Left cardiac atrium (tissue), 4 donors: ENCODE data around the gene IL17REL. TPM values are rescaled to one million over a fixed set of nuclear protein-coding genes. Genes with fewer than 3 reads are reported as not detected.
"Not testable (repeated sequence)": the region's sequence is repeated elsewhere in the genome, so short reads cannot be mapped to it uniquely, and the experiment has no call there.

Experiments used
- ATAC-seq, 2 donors: fragments of 200-7000 bp; cut with Tn5 transposase; one replicate each; pipeline ENCODE4 v1.9.1; 2020; ENCODE audit warnings: mild to moderate bottlenecking in 2 of 2, moderate library complexity in 2 of 2
- DNase-seq: peaks from one replicate; pipeline ENCODE4 v3.0.0-alpha.2; 2020
- intact Hi-C, 2 donors: fragments of 100-400 bp; cut with DNase I; formaldehyde crosslinking; loops; one replicate each; pipeline versions ENCODE4 v1.14.1 to v1.15.1; 2022 to 2023
- total RNA-seq, 2 donors: library from RNA; stranded (reverse); fragmentation: NEBNext Ultra II Directional; extraction: Animal tissue kit (Norgen Biotek cat#: 25700); gene quantifications; one replicate each; pipeline ENCODE4 v1.2.1, GENCODE V29; 2021
- donor health status: DM: no; HTN: yes; CAD: no.
- donor health status: DM: no; HTN: yes; CAD: no; lungs with severe emphysema.
- donor health status: DM: yes; HTN: yes; CAD: no.
- donor health status: Dilated cardiomyopathy.

IL17REL gene
- total RNA-seq, 2 donors from 2014 or later, result not detected

- DNase-seq, result no peak
- intact Hi-C loops, result no loop called here
- no peak for ATAC-seq
Measured at GRCh38 chr22:49996119-49996517, 16.4 kb downstream of the IL17REL start.

GRCh38 chr22:49995361-49996118 lies 17.0 kb downstream of the IL17REL start:
- ATAC-seq, result no peak

GRCh38 chr22:49995041-49995360 lies 17.6 kb downstream of the IL17REL start:
- ATAC-seq (no peak), DNase-seq (no peak)
- intact Hi-C loops, result no loop called here

More at GRCh38 chr22:49995361-49996118, 17.0 kb downstream of the IL17REL start:
- DNase-seq, result no peak
- intact Hi-C loops, result no loop called here

- DNase-seq (no peak), ATAC-seq (no peak)
- intact Hi-C loops, result loop anchor here in 1 of 2 donors (5.0 kb wide), 1 partner anchor 62 kb away; no protein-coding TSS in a partner anchor
Measured at GRCh38 chr22:49994361-49995040, 18.1 kb downstream of the IL17REL start.

- DNase-seq, result no peak
- intact Hi-C loops, result loop anchor here (1.0 to 5.0 kb wide), 2 partner anchors 62 to 63 kb away; no protein-coding TSS in a partner anchor
- no peak for ATAC-seq
Measured at GRCh38 chr22:49993649-49994360, 18.8 kb downstream of the IL17REL start.

GRCh38 chr22:49992921-49993648 lies 19.5 kb downstream of the IL17REL start:
- peak; percentile 71 to 82 for ATAC-seq
- intact Hi-C loops, result loop anchor here (1.0 to 5.0 kb wide), 2 partner anchors 61 to 62 kb away; no protein-coding TSS in a partner anchor
- peak; percentile 74 for DNase-seq

- ATAC-seq (no peak), DNase-seq (no peak)
- intact Hi-C loops, result loop anchor here in 1 of 2 donors (5.0 kb wide), 1 partner anchor 60 kb away; no protein-coding TSS in a partner anchor
Measured at GRCh38 chr22:49991907-49992533, 20.5 kb downstream of the IL17REL start.

GRCh38 chr22:49991167-49991566 lies 21.4 kb downstream of the IL17REL start:
- intact Hi-C loops, result loop anchor here in 1 of 2 donors (5.0 kb wide), 1 partner anchor 59 kb away; no protein-coding TSS in a partner anchor
- ATAC-seq (no peak), DNase-seq (no peak)

- intact Hi-C loops, result loop anchor here in 1 of 2 donors (5.0 kb wide), 1 partner anchor 58 kb away; no protein-coding TSS in a partner anchor
- not testable (repeated sequence) for DNase-seq, ATAC-seq
Measured at GRCh38 chr22:49989826-49990225, 22.7 kb downstream of the IL17REL start.

- intact Hi-C loops, result no loop called here
- ATAC-seq, result no peak
- no peak for DNase-seq
Measured at GRCh38 chr22:49986325-49986724, 26.2 kb downstream of the IL17REL start.

GRCh38 chr22:49983148-49984042 lies 29.2 kb downstream of the IL17REL start:
- peak; percentile 41 to 60 for ATAC-seq
- intact Hi-C loops, result no loop called here
- no peak for DNase-seq

- DNase-seq, intact Hi-C loops, ATAC-seq: not testable (repeated sequence)
Measured at GRCh38 chr22:49981799-49982198, 30.8 kb downstream of the IL17REL start.

- intact Hi-C loops, result no loop called here
- peak; percentile 38 for DNase-seq
- ATAC-seq, result peak; percentile 40 to 43
Measured at GRCh38 chr22:49979587-49980264, 32.8 kb downstream of the IL17REL start.

GRCh38 chr22:49977578-49977977 lies 35.0 kb downstream of the IL17REL start:
- intact Hi-C loops, result no loop called here
- DNase-seq, result no peak
- no peak for ATAC-seq

- ATAC-seq (no peak), DNase-seq (no peak)
Measured at GRCh38 chr22:49976439-49977175, 36.0 kb downstream of the IL17REL start.

More at GRCh38 chr22:49976439-49977175, 36.0 kb downstream of the IL17REL start:
- intact Hi-C loops, result no loop called here
